Stimulated activated CD8-positive, alpha-beta memory T cell treated with anti-CD3 and anti-CD28 coated beads, Interleukin-15, amount 100 ng/mL, for 48 hours (primary cell): ENCODE data around the gene TAF7L.
"Not testable (repeated sequence)": the region's sequence is repeated elsewhere in the genome, so short reads cannot be mapped to it uniquely, and the experiment has no call there.

Experiments
- DNase-seq, 2 donors: peaks; one replicate each; pipeline ENCODE4 v3.0.0-alpha.2; 2020; ENCODE audit warnings: low read depth in 2 of 2

The TAF7L gene

DNA sequence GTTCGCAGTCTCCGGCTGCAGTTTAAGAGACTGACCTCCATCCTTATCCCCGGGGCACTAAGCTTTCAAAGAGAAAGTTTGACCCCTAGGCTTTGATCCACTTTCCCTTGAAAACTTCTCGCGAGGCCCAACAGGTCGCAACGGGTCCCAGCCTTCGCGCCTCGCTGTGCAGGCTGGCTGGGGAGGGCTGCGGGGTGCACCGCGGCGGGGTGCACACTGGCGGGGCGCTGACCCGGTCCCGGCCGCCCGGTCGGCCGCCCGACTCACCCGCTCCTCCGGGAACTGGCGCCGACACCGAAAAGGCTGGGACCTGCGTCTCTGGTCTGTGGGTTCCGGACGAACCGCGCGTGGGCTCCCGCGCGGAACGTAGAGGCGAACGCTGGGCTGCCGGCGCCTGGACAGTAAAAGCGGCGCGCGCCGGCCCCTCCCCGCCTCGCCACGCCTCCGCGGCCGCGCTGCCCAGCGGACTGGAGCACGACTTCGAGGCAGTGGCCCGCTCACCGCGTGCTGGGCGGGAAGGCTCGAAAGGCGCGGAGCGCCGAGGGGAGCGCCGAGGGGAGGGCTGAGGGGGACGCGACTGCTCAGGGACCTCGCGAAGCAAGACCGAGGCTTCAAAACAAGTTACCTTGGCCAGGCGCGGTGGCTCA is at the start of gene TAF7L:
TSS of gene TAF7L (minus strand) at position 378 of the 647 bp plus-strand sequence. CDS start 3,791 bp downstream, outside the sequence.
- no peak for DNase-seq

- DNase-seq, result no peak
Measured at GRCh38 chrX:101337776-101338271, 46.7 kb upstream of the TAF7L start.

GRCh38 chrX:101334310-101334709 is 43.2 kb upstream of the TAF7L start:
- DNase-seq, result not testable (repeated sequence)

DNA sequence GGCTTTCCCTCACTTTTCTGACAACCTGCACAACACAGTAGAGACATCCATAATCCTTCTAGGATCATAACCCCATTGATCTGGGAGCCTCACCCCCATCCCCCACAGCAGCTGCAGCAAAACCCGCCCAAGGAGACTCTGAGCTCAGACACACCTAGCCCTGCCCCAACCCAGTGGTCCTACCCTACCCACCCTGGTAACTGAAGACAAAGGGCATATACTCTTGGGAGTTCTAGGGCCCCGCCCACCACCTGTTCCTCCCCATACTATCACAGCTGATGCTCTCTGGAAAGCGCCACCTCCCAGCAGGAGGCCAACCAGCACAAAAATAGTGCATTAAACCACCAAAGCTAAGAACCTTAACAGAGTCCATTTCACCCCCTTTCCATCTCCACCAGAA is 35.5 kb upstream of the TAF7L start:
- DNase-seq, result not testable (repeated sequence)

DNA sequence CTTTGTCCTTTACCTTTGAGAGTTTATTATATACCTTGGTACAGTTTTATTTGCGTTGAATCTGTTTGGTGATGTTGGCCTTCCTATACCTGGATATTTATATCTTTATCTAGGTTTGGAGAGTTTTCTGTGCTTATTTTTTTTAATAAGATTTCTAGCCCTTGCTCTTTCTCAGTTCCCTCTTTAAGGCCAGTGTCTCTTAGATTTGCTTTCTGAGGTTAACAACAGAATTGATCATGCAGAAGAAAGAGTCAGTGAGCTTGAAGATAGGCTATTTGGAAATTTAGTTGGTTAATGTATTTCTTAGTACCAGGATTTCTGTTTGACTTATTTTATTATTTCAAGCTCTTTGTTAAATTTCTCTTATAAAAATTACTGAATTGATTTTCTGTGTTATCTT is 12.7 kb upstream of the TAF7L start:
- DNase-seq, result no peak

DNA sequence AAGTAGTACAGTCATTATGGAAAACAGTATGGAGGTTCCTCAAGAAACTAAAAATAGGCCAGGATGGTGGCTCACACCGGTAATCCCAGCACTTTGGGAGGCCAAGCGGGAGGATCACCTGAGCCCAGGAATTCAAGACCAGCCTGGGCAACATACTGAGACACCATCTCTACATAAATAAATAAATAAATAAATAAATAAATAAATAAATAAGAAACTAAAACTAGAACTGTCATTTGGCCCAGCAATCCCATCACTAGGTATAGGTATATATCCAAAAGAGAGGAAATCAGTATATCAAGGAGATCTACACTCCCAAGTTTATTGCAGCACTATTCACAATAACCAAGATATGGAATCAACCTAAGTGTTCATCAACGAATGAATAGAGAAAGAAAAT is 4.5 kb upstream of the TAF7L start:
- not testable (repeated sequence) for DNase-seq

DNA sequence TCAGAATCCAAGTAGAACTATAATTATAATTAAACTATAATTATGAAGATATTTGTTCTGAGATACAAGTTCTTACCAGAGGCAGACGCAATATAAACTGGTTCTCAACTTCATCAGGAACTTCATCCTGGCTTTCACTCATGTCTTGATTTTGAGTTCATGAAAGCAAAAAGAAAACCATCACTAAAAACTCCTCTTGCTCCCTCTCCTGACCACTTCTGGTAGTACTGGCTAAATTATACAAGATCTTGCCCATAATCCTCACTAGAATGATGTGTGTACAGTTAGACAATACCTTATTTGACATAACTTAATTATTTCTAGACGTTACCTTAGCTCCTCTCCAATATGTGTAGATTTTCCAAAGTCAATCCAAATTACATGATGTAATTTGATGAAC is 3.7 kb downstream of the TAF7L start:
- DNase-seq, result no peak

GRCh38 chrX:101276238-101276637 is 14.9 kb downstream of the TAF7L start:
- no peak for DNase-seq

DNA sequence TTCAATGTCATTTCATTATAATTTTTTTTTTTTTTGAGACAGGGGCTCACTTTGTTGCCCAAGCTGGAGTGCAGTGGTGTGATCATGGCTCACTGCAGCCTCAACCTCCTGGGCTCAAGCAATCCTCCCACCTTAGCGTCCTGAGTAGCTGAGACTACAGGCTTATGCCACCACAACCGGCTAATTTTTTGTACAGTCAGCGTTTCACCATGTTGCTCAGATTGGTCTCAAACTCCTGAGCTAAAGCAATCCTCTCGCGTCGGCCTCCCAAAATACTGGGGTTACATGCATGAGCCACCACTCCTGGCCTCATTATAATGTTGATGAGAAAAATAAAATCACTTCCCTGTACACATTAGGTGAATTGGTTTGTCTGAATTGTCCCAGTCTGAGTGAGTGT is 16.9 kb downstream of the TAF7L start:
- DNase-seq, result no peak

GRCh38 chrX:101265869-101266428 is 25.2 kb downstream of the TAF7L start:
- no peak for DNase-seq

- no peak for DNase-seq
Measured at GRCh38 chrX:101263766-101264165, 27.4 kb downstream of the TAF7L start.

GRCh38 chrX:101262590-101262989 is 28.5 kb downstream of the TAF7L start:
- DNase-seq, result no peak

DNA sequence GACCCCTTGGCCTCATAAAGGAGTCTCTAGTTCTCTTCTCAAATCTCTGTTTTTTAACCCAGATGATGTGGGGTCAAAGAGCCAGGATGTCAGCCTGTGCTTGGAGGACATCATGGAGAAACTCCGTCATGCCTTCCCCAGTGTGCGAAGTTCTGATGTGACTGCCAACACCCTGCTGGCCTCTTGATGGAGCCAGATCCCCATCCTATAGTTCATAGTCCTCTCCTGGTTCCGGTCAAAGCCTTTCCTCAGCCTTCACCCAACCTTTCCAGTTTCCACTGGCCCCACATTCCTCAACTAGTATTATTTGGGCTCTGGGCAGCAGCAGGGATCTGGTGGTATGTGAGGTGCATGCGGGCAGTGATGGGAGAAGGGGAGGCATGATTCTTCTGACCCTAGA is 30.7 kb downstream of the TAF7L start:
- no peak for DNase-seq

DNA sequence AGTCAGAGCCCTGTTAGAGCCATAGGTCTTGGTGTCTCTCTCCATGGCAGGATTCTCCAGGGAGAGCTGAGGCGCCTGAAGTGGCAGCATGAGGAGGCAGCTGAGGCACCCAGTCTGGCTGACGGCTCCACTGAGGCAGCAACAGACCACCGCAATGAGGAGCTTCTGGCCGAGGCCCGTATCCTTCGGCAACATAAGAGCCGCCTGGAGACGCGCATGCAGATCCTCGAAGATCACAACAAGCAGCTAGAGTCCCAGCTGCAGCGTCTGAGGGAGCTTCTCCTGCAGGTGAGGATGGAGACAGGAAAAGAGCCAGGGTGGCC is 32.9 kb downstream of the TAF7L start:
- DNase-seq, result no peak

DNA sequence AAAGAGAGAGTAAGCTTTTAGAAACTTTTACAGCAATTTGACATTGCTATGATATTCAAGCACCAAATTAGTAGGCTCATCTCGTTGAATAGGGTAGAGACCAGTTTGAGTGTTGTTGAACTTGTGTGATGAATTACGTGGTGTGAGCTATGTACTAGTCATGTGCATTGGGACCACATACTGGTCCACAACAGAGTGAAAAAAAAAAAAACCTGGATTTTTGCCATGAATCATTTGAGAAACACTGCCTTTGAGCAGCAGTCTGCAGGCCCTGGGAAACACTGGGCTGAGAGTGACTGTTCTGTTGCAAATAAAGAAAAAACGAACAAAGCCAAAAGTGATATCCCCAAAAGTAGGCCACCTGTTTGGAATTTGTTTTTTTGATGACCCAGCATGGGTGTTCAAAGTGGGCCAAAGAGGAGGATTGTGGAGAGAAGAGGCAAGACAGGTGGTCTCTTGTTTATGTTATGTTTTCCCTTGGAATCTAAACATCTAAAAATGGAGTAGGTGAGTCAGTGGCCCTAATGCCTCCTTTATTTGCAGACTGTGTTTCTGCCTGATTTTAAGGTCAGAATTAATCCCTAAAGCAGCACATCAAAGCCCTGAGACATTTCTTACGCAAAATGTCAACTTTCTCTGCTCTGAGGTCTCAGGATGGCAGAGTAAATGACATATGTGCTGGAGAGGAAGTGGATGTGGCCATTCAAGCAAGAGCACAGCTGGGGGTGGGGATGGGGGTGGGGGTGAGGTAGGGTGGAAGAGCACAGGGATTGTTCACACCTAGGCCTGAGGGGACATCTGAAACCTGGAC is 33.5 kb downstream of the TAF7L start:
- no peak for DNase-seq

- no peak for DNase-seq
Measured at GRCh38 chrX:101252634-101253033, 38.5 kb downstream of the TAF7L start.

GRCh38 chrX:101241531-101241930 is 49.6 kb downstream of the TAF7L start:
- no peak for DNase-seq

DNA sequence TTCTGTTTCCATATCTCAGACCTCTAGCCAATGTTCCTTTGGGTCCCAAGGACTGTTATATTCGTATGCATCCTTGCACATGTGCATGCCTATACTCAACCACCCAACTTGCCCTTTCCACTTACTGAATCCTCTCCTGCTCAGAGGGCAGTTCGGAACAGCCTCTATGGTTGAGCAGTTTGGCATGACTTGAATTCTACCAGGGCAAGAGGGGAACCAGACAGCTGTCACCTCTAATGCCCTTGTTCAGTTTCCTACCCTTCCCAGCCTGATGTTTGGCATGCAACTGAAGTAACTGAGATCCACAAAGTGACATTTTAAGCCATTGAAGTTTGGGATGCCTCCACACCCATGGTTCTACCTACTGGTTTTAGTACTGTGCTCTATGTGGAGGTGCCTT is 54.1 kb downstream of the TAF7L start:
- DNase-seq, result no peak

GRCh38 chrX:101232316-101232715 is 58.8 kb downstream of the TAF7L start:
- DNase-seq, result no peak

DNA sequence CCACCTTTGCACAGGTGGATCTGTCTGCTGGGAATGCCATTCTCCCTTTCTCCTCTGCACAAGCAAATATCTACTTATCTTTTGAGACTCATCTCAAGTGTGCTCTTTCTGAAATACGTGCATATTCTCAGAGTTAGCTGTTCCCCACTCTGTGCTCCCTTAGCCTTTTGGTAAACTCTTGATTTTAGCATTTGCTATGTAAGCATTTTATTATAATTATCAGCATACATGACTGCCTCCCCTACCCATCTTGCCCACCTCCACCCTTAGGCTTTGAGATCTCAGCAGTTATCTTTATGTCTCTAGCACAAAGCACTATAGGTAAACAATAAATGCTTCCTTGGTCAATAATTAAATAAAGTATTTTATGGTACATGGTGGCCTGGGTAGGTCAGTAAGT is 60.1 kb downstream of the TAF7L start:
- DNase-seq, result no peak

DNA sequence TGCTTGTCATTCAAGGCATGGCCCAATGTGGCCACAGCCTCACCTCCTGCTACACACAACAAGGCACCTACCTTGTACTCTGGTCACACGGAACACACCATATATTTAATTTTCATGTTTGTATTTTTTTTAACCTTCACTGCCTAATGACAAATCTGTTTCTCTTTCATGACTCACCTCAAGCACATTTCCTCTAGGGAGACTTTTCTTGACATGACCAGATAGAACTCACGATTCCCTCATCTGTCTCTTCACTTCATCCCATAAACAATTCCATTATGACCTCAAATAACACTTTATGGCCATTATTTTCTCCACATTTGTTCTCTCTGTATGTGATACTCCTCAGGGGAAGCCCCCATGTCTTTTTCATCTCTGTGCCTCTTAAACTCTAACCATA is 60.5 kb downstream of the TAF7L start:
- no peak for DNase-seq

GRCh38 chrX:101229170-101229569 is 62.0 kb downstream of the TAF7L start:
- DNase-seq, result no peak

- no peak for DNase-seq
Measured at GRCh38 chrX:101223226-101223625, 67.9 kb downstream of the TAF7L start.
